Colonic mucosa (tissue), 4 donors: Measurements from ENCODE around the gene RALGAPA1. TPM values are rescaled to one million over a fixed set of nuclear protein-coding genes. Genes with fewer than 3 reads are reported as not detected.
"Not testable (repeated sequence)": the region's sequence is repeated elsewhere in the genome, so short reads cannot be mapped to it uniquely, and the experiment has no call there.

Source experiments
- DNase-seq: peaks from one replicate; pipeline ENCODE4 v3.0.0-alpha.2; 2020
- H3K27ac ChIP-seq: fragments of 200-600 bp; one replicate; pipeline ENCODE4 v1.8.0; 2021
- H3K27me3 ChIP-seq: fragments of 200-600 bp; one replicate; pipeline ENCODE4 v1.8.0; 2021
- H3K36me3 ChIP-seq: fragments of 200-600 bp; one replicate; pipeline ENCODE4 v1.8.0; 2021
- H3K4me1 ChIP-seq: fragments of 200-600 bp; one replicate; pipeline ENCODE4 v1.8.0; 2021; ENCODE audit warnings: mild to moderate bottlenecking
- H3K4me3 ChIP-seq: fragments of 200-600 bp; one replicate; pipeline ENCODE4 v1.8.0; 2021
- H3K9ac ChIP-seq, 2 donors: one replicate each; pipeline ENCODE4 v1.7.0; 2013; ENCODE audit warnings: control low read depth in 2 of 2, low read depth in 2 of 2, low read length in 2 of 2
- H3K9me3 ChIP-seq: fragments of 200-600 bp; one replicate; pipeline ENCODE4 v1.8.0; 2021
- intact Hi-C: fragments of 100-400 bp; cut with DNase I; formaldehyde crosslinking; loops from one replicate; pipeline ENCODE4 v1.14.1; 2022
- total RNA-seq, 2 donors: library from RNA; stranded (reverse); fragmentation: NEBNext Ultra II Directional in 1 of 2; extraction: Animal tissue kit (Norgen Biotek cat#: 25700) in 1 of 2; gene quantifications; one replicate each; pipeline ENCODE4 v1.2.1, GENCODE V29; 2021
- TF ChIP-seq, protein P1 (sequence below): fragments of 200-600 bp; IDR thresholded peaks from one replicate; pipeline ENCODE4 v1.8.0; 2022; ENCODE audit warnings: antibody characterized with exemption, mild to moderate bottlenecking
- donor health status: healthy.
- donor health status: DM: no; HTN: no; CAD: no.
- donor health status: DM: no; HTN: no; CAD: no.

The RALGAPA1 gene
- total RNA-seq, 2 donors from 2014 or later: 68.4 to 69.8 TPM

DNA sequence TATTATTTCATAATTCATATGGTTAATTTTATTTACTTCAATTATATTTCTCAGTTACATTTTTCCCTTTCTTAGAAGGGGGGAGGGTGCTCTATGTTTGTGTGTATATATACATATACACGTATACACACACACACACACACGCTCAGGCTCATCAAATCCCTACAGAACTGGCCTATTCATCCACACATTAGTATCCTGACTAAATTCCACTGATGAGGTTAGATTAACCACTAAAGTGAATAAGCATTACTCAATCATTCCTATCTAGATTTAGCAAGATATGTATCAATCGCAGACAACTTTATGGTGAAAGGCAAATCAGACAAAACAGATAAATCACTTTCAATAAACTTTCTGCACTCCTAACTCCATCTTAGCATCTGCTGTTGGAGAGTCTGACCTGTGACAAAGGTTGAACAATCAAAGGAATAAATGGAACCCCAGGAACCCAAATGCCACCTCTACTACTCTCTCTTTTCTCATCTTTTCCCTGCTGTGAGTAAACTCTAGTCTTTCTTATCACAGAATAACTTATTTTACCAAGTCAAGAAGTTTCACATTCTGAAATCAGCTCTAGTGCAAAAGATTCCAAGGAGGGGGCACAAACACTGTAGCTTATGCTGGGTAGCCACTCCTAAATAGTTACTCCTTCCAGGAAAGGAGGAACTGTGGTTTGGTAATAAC, 67.6 kb downstream of the RALGAPA1 start:
- TF ChIP-seq, protein P1, sequence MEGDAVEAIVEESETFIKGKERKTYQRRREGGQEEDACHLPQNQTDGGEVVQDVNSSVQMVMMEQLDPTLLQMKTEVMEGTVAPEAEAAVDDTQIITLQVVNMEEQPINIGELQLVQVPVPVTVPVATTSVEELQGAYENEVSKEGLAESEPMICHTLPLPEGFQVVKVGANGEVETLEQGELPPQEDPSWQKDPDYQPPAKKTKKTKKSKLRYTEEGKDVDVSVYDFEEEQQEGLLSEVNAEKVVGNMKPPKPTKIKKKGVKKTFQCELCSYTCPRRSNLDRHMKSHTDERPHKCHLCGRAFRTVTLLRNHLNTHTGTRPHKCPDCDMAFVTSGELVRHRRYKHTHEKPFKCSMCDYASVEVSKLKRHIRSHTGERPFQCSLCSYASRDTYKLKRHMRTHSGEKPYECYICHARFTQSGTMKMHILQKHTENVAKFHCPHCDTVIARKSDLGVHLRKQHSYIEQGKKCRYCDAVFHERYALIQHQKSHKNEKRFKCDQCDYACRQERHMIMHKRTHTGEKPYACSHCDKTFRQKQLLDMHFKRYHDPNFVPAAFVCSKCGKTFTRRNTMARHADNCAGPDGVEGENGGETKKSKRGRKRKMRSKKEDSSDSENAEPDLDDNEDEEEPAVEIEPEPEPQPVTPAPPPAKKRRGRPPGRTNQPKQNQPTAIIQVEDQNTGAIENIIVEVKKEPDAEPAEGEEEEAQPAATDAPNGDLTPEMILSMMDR: no peak

DNA sequence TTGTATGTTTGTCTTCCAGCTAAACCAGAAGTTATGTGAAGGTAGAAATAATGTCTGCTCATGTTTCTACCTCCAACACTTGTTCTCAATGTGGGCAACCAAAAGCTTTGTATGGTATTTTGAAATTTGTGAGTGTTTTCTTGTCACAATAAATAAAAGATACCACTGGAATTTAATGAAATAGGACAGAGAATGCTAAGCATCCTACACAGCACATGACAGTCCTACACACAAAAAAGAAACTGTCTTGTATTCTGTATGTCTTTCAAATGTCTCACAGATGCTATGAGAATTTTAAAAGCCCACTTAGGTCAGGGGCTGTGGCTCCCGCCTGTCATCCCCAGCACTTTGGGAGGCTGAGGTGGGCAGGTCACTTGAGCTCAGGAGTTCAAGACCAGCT, 68.9 kb downstream of the RALGAPA1 start:
- TF ChIP-seq, protein P1: no peak
- no peaks in the 10 kb centered on the region for H3K9me3 ChIP-seq
- no peaks in the 10 kb centered on the region for H3K4me1 ChIP-seq
- no peak for DNase-seq
- no peak overlapping the region for H3K4me3 ChIP-seq
- no peak overlapping the region for H3K27ac ChIP-seq
- no peak overlapping the region for H3K9ac ChIP-seq
- no peaks in the 10 kb centered on the region for H3K27me3 ChIP-seq
- H3K36me3 ChIP-seq: no peaks in the 10 kb centered on the region
- intact Hi-C loops: no loop called here

More for the DNA sequence above, 67.6 kb downstream of the RALGAPA1 start:
- Histone ChIP-seq H3K36me3 (no peaks in the 10 kb centered on the region), H3K4me1 (no peaks in the 10 kb centered on the region), H3K4me3 (no peak overlapping the region), H3K9ac (no peak overlapping the region), H3K27me3 (no peaks in the 10 kb centered on the region), H3K9me3 (no peaks in the 10 kb centered on the region), H3K27ac (no peak overlapping the region)
- intact Hi-C loops: no loop called here
- DNase-seq: no peak

DNA sequence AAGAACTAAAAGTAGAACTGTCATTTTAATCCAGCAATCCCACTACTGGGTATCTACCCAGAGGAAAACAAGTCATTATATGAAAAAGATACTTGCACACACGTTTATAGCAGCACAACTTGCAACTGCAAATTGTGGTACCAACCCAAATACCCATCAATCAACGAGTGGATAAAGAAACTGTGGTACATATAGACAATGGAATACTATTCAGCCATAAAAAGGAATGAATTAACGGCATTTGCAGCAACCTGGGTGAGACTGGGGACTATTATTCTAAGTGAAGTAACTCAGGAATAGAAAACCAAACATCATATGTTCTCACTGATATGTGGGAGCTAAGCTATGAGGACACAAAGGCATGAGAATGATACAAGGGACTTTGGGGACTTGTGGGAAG, 73.9 kb downstream of the RALGAPA1 start:
- H3K36me3 ChIP-seq, H3K27ac ChIP-seq, H3K27me3 ChIP-seq, H3K4me3 ChIP-seq, H3K9me3 ChIP-seq, DNase-seq, H3K4me1 ChIP-seq, H3K9ac ChIP-seq: not testable (repeated sequence)
- intact Hi-C loops: loop anchor here (10.0 kb wide), 1 partner anchor 80 kb away; no protein-coding TSS in a partner anchor

DNA sequence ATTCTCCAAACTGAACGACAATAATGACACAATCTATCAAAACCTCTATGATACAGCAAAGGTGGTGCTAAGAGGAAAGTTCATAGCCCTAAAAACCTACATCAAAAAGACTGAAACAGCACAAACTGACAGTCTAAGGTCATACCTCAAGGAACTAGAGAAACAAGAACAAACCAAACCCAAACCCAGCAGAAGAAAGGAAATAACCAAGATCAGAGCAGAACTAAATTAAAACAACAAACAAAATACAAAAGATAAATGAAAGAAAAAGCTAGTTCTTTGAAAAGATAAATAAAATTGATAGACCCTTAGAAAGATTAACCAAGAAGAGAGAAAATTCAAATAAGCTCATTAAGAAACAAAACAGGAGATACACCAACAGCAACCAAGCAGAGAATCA, 75.6 kb downstream of the RALGAPA1 start:
- H3K27me3 ChIP-seq, H3K4me3 ChIP-seq, H3K9me3 ChIP-seq, H3K9ac ChIP-seq, DNase-seq, H3K4me1 ChIP-seq, H3K36me3 ChIP-seq, H3K27ac ChIP-seq: not testable (repeated sequence)
- intact Hi-C loops: loop anchor here (10.0 kb wide), 1 partner anchor 81 kb away; no protein-coding TSS in a partner anchor

DNA sequence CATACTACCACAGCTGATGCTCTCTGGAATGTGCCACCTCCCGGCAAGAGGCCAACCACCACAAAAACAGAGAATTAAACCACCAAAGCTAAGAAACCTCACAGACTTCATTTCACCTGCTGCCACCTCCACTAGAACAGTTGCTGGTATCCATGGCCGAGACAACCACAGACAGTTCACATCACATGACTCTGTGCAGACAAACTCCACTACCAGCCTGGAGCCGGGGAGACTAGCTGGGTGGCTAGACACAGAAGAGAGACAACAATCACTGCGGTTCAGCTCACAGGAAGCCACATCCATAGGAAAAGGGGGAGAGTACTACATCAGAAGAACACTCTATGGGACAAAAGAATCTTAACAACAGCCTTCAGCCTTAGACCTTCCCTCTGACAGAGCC, 78.2 kb downstream of the RALGAPA1 start:
- H3K27ac ChIP-seq: no peak overlapping the region
- intact Hi-C loops: loop anchor here (10.0 kb wide), 1 partner anchor 84 kb away; no protein-coding TSS in a partner anchor
- TF ChIP-seq, protein P1: no peak
- no peaks in the 10 kb centered on the region for H3K36me3 ChIP-seq
- H3K4me3 ChIP-seq: no peak overlapping the region
- H3K4me1 ChIP-seq: no peaks in the 10 kb centered on the region
- H3K9me3 ChIP-seq: no peaks in the 10 kb centered on the region
- DNase-seq: no peak
- H3K9ac ChIP-seq: no peak overlapping the region
- no peaks in the 10 kb centered on the region for H3K27me3 ChIP-seq

DNA sequence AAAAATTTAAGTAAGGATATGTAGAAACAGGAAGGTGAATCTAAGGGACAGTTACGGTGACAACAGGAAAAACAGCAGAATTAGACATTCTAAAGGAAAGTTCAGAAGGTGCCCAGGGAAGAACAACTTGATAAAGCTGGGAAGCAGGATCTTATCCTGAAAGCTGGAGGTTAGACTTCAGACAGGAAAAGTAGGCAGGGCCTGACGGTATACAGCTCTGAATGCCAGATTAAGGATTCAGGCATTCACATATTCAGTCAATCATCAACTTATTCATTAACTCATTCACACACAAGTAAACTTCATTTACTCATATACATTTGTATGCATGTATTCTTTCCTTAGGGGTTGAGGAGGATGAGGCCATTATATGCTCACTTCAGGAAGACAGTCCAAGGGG, 81.3 kb downstream of the RALGAPA1 start:
- no peak for DNase-seq
- Histone ChIP-seq H3K36me3 (no peaks in the 10 kb centered on the region), H3K27me3 (no peaks in the 10 kb centered on the region)

More for the DNA sequence above, 81.3 kb downstream of the RALGAPA1 start:
- H3K4me3 ChIP-seq: no peak overlapping the region
- H3K4me1 ChIP-seq: no peaks in the 10 kb centered on the region
- no peak overlapping the region for H3K27ac ChIP-seq
- no peak overlapping the region for H3K9ac ChIP-seq
- intact Hi-C loops: no loop called here
- TF ChIP-seq, protein P1: no peak
- no peaks in the 10 kb centered on the region for H3K9me3 ChIP-seq
